Immature natural killer cell (primary cell): ENCODE data around the gene MPHOSPH9. TPM values are rescaled to one million over a fixed set of nuclear protein-coding genes. Genes with fewer than 3 reads are reported as not detected.
"Not testable (repeated sequence)": the region's sequence is repeated elsewhere in the genome, so short reads cannot be mapped to it uniquely, and the experiment has no call there.

ENCODE experiments used
- DNase-seq, 3 donors: peaks; one replicate each; pipeline ENCODE4 v3.0.0; 2022; ENCODE audit warnings: mixed read lengths in 1 of 3
- H3K27ac Mint-ChIP-seq, 6 donors: one replicate each; pipeline ENCODE4 v1.8.0; 2020; ENCODE audit warnings: mixed read lengths in 6 of 6, mild to moderate bottlenecking in 5 of 6, inconsistent platforms in 4 of 6, moderate library complexity in 3 of 6
- H3K27me3 Mint-ChIP-seq, 3 donors: one replicate each; pipeline ENCODE4 v1.8.0; 2020 to 2021; ENCODE audit warnings: low read depth in 3 of 3, mild to moderate bottlenecking in 3 of 3, mixed read lengths in 3 of 3, moderate library complexity in 3 of 3, inconsistent platforms in 1 of 3
- H3K36me3 Mint-ChIP-seq, 3 donors: one replicate each; pipeline ENCODE4 v1.8.0; 2020; ENCODE audit warnings: mixed read lengths in 3 of 3, inconsistent platforms in 2 of 3, mild to moderate bottlenecking in 2 of 3
- H3K4me1 Mint-ChIP-seq, 2 donors: one replicate each; pipeline ENCODE4 v1.8.0; 2020; ENCODE audit warnings: inconsistent platforms in 2 of 2, mild to moderate bottlenecking in 2 of 2, mixed read lengths in 2 of 2, moderate library complexity in 1 of 2
- H3K4me3 Mint-ChIP-seq, 5 donors: one replicate each; pipeline ENCODE4 v1.8.0; 2020; ENCODE audit warnings: mild to moderate bottlenecking in 5 of 5, mixed read lengths in 5 of 5, inconsistent platforms in 3 of 5, moderate library complexity in 3 of 5
- H3K9me3 Mint-ChIP-seq, 6 donors: one replicate each; pipeline ENCODE4 v1.8.0; 2020; ENCODE audit warnings: mild to moderate bottlenecking in 6 of 6, mixed read lengths in 6 of 6, inconsistent platforms in 4 of 6, moderate library complexity in 3 of 6
- polyA plus RNA-seq, 3 donors: library from polyadenylated mRNA; unstranded; fragments of 300-500 nt; fragmentation: Illumina TruSeq; gene quantifications; one replicate each; pipeline ENCODE4 v1.2.3, GENCODE V29; 2021

Gene MPHOSPH9
- polyA plus RNA-seq, 3 donors from 2014 or later: 18.8 to 44.8 (median 43.9) TPM

DNA sequence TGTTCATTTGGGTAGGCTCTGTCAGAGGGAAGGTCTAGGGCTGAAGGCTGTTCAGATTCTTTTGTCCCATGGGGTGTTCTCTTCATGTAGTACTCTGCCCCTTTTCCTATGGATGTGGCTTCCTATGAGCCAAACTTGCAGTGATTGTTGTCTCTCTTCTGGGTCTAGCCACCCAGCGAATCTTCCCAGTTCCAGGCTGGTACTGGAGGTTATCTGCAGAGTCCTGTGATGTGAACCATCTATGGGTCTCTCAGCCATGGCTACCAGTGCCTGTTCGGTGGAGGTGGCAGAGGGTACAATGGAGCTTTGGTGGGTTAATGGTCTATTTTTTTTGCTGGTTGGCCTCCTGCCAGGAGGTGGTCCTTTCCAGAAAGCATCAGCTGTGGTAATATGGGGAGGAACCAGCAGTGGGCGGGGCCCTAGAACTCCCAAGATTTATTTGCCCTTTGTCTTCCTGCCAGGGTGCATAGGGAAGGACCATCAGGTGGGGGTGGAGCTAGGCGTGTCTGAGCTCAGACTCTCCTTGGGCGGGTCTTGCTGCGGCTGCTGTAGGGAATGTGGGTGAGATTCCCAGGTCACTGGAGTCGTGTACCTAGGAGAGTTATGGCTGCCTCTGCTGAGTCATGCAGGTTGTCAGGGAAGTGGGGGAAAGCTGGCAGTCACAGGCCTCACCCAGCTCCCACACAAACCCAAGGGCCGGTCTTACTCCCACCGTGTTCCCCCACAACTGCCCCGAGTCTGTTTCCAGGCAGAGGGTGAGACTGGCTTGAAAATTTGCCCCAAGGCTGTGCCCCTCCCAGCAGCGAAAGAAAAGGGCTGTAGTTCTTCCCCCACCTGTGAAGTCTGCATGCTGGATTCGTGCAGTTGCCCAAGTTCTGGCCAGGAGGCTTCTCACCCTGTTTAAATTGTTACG is 17.8 kb upstream of the MPHOSPH9 start:
- Mint-ChIP-seq H3K27ac (peak overlapping the region in 3 of 6 donors; percentile 8 to 77 (median 62)), H3K27me3 (peaks cover 0 to 2% (median 0%) of the 10 kb centered on the region in 3 donors), H3K9me3 (no peaks in the 10 kb centered on the region), H3K4me1 (peaks cover 43 to 48% of the 10 kb centered on the region in 2 donors), H3K4me3 (no peak overlapping the region), H3K36me3 (peaks cover 0 to 20% (median 16%) of the 10 kb centered on the region in 3 donors)
- no peak for DNase-seq

DNA sequence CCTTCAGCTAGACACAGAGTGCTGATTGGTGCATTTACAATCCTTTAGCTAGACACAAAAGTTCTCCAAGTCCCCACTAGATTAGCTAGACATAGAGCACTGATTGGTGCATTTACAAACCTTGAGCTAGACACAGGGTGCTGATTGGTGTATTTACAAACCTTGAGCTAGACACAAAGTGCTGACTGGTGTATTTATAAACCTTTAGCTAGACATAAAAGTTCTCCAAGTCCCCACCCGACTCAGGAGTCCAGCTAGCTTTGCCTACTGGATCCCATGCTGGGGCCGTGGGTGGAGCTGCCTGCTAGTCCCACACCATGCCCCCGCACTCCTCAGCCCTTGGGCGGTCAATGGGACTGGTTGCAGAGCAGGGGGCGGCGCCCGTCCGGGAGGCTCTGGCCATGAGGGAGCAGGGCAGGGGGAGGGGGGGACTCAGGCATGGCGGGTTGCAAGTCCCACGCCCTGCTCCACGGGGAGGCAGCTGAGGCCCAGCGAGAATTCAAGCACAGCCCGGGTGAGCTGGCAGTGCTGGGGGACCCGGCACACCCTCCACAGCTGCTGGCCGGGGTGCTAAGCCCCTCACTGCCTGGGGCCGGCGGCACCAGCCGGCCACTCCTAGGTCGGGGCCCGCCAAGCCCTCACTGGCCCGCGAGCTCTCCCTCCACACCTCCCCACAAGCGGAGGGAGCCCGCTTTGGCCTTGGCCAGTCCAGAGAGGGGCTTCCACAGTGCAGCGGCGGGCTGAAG is 16.2 kb upstream of the MPHOSPH9 start:
- H3K27me3 Mint-ChIP-seq, H3K27ac Mint-ChIP-seq, DNase-seq, H3K4me3 Mint-ChIP-seq, H3K9me3 Mint-ChIP-seq: not testable (repeated sequence)
- Mint-ChIP-seq H3K4me1 (peaks cover 49 to 56% of the 10 kb centered on the region in 2 donors), H3K36me3 (peaks cover 0 to 24% (median 16%) of the 10 kb centered on the region in 3 donors)

DNA sequence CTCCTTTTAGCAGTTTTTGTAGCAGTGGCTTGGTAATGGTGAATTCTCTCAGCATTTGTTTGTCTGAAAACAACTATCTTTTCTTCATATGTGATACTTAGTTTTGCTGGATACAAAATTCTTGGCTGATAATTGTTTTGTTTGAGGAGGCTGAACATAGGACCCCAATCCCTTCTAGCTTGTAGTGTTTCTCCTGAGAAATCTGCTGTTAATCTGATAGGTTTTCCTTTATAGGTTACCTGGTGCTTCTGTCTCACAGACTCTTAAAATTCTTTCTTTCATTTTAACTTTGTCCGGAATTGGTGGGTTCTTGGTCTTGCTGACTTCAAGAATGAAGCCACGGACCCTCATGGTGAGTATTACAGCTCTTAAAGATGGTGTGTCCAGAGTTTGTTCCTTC is 15.2 kb upstream of the MPHOSPH9 start:
- H3K4me3 Mint-ChIP-seq: peak overlapping the region in 1 of 5 donors; percentile 38
- peak overlapping the region in 5 of 6 donors; percentile 23 to 88 (median 49) for H3K27ac Mint-ChIP-seq
- H3K4me1 Mint-ChIP-seq: peaks cover 52 to 56% of the 10 kb centered on the region in 2 donors
- not testable (repeated sequence) for H3K9me3 Mint-ChIP-seq, DNase-seq, H3K27me3 Mint-ChIP-seq
- H3K36me3 Mint-ChIP-seq: peaks cover 0 to 20% (median 16%) of the 10 kb centered on the region in 3 donors

DNA sequence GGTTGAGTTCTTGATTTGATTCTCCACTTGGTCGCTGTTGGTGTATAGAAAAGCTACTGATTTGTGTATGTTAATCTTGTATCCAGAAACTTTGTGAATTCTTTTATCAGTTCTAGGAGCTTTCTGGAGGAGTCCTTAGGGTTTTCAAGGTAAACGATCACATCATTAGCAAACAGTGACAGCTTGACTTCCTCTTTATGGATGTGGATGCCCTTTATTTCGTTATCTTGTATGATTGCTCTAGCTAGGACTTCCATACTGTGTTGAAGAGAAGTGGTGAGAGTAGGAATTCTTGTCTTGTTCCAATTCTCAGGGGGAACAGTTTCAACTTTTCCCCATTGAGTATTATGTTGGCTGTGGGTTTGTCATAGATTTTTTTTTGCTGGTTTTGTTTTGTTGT is 12.7 kb upstream of the MPHOSPH9 start:
- H3K4me3 Mint-ChIP-seq: no peak overlapping the region
- DNase-seq: no peak
- H3K4me1 Mint-ChIP-seq: peaks cover 47 to 57% of the 10 kb centered on the region in 2 donors
- peak overlapping the region in 3 of 6 donors; percentile 39 to 66 (median 48) for H3K27ac Mint-ChIP-seq
- H3K9me3 Mint-ChIP-seq: no peaks in the 10 kb centered on the region
- H3K27me3 Mint-ChIP-seq: peaks cover 0 to 2% (median 0%) of the 10 kb centered on the region in 3 donors
- H3K36me3 Mint-ChIP-seq: peaks cover 0 to 24% (median 16%) of the 10 kb centered on the region in 3 donors

DNA sequence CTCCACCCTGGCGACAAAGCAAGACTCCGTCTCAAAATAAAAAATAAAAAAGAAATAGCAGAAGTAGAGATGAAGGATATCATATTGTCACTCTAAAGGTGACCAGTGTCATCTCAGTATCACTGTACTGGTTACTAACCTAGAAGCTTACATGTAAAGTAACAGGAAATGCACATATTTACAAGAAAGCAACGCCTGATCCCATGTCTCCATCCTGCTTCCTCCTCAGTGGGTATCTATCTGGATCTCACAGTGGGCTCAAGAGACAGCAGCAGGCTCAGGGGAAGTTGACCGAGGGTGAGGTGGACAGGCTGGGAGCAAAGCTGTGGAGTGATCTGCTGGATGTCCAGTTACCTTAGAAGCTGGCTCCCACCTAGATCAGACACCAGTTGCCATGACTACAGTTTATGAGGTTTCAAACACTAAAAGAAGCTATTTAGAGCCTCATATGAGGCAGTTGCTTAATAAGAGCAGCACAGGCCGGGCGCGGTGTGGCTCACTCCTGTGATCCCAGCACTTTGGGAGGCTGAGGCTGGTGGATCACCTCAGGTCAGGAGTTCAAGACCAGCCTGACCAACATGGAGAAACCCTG is 10.8 kb upstream of the MPHOSPH9 start:
- peaks cover 0 to 4% (median 0%) of the 10 kb centered on the region in 3 donors for H3K27me3 Mint-ChIP-seq
- peaks cover 0 to 16% (median 8%) of the 10 kb centered on the region in 3 donors for H3K36me3 Mint-ChIP-seq
- H3K9me3 Mint-ChIP-seq: no peaks in the 10 kb centered on the region
- DNase-seq: no peak
- peak overlapping the region in 3 of 6 donors; percentile 51 to 65 (median 57) for H3K27ac Mint-ChIP-seq
- peaks cover 39 to 51% of the 10 kb centered on the region in 2 donors for H3K4me1 Mint-ChIP-seq
- H3K4me3 Mint-ChIP-seq: no peak overlapping the region

DNA sequence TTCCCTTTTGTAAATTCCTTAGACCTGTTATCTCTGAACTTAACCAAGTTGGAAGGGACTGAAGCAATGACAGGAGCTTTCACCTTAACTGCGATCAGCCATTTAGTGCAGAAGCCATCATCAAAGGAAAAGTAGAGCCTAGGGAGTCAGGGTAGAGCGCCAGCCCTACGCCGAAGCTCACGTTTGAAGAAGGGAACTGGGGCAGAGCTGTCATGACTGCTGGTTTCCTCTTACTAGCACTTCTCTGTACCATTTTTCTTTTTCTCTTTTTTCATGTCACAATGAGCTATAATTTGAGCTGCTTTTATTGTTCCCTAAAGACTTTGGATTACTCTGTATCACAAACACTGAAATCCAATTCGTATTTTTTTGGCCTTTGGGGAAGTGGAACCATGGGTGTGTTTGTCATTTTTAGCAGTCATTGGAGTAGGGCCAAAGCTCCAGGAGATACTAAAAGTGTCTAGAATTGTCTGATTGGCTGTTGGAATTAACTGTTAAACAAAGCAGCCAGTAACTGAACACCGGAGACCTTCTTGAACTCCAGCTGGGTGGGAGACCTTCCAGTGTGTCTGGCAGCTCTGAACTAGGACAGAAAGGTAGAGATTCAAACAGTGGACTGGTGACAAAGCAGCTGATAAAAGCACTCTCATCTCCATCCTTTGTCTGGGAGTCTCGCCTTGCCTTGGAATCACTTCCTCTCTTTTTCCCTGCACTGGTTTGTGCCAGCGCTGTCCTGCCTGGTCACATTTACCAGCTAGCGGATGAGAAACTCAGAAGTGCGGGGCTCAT is 9.4 kb upstream of the MPHOSPH9 start:
- H3K36me3 Mint-ChIP-seq: peaks cover 0 to 8% (median 0%) of the 10 kb centered on the region in 3 donors
- H3K4me1 Mint-ChIP-seq: peaks cover 37 to 50% of the 10 kb centered on the region in 2 donors
- peak overlapping the region in 5 of 6 donors; percentile 40 to 79 (median 67) for H3K27ac Mint-ChIP-seq
- no peak for DNase-seq
- H3K4me3 Mint-ChIP-seq: no peak overlapping the region
- peaks cover 0 to 2% (median 0%) of the 10 kb centered on the region in 3 donors for H3K27me3 Mint-ChIP-seq
- H3K9me3 Mint-ChIP-seq: no peaks in the 10 kb centered on the region

DNA sequence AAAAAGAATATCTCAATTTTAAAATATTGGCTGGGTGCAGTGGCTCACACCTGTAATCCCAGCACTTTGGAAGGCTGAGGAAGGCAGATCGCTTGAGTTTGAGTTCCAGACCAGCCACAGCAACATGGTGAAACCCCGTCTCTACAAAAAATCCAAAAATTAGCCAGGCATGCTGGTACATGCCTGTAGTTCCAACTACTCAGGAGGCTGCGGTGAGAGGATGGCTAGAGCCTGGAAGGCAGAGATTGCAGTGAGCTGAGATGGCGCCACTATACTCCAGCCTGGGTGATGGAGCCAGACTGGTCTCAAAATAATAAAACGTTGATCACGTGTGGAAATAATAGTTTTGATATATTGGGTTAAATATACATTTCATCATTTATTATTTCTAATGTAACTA is 6.0 kb upstream of the MPHOSPH9 start:
- no peak for DNase-seq
- peaks cover 0 to 4% (median 0%) of the 10 kb centered on the region in 3 donors for H3K36me3 Mint-ChIP-seq
- H3K4me1 Mint-ChIP-seq: peaks cover 39 to 57% of the 10 kb centered on the region in 2 donors
- no peaks in the 10 kb centered on the region for H3K9me3 Mint-ChIP-seq
- H3K27me3 Mint-ChIP-seq: peaks cover 0 to 2% (median 0%) of the 10 kb centered on the region in 3 donors
- no peak overlapping the region for H3K4me3 Mint-ChIP-seq
- H3K27ac Mint-ChIP-seq: no peak overlapping the region

DNA sequence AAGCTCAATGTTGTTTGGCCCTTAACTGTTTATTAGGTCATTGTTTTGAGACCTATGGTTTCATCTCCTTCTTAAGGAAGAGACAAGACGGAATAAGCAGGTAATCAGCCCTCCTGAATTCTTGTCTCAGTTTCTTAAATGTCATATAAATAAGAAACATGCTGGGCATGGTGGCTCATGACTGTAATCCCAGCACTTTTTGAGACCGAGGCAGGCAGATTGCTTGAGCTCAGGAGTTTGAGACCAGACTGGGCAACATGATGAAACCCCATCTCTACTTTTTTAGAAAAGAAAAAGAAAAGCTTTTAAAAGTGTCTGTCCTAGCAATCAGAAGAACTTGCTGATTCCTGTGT is 5.4 kb upstream of the MPHOSPH9 start:
- peaks cover 43 to 63% of the 10 kb centered on the region in 2 donors for H3K4me1 Mint-ChIP-seq
- peaks cover 2 to 5% (median 3%) of the 10 kb centered on the region in 3 donors for H3K27me3 Mint-ChIP-seq
- peaks cover 0 to 4% (median 0%) of the 10 kb centered on the region in 3 donors for H3K36me3 Mint-ChIP-seq
- peak overlapping the region in 2 of 5 donors; percentile 34 to 80 for H3K4me3 Mint-ChIP-seq
- DNase-seq: no peak
- H3K27ac Mint-ChIP-seq: peak overlapping the region in 5 of 6 donors; percentile 80 to 90 (median 87)
- no peaks in the 10 kb centered on the region for H3K9me3 Mint-ChIP-seq

DNA sequence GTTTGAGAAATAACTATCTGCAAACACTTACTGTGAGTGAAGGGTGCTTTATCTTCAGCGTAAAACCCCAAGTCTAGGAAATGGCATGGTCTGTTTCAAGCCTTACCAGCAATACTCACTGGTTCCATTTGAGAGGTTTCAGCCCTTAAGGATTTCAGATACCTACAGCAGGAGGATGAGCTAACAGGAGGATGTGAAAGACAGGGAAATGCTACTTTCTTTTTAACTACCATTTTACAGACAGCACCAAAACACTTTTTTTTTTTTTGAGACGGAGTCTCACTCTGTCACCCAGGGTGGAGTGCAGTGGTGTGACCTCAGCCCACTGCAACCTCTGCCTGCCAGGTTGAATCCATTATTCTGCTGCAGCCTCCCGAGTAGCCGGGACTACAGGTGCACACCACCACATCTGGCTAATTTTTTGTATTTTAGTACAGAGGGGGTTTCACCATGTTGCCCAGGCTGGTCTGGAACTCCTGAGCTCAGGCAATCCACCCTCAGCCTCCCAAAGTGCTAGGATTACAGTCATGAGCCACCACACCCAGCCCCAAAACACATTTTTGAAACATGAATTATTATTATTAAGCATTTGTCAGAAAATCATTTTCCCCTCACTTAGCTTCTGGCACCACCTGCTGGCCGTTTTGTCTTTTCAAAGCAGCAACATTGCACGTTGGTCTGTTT is 4.8 kb upstream of the MPHOSPH9 start:
- H3K27ac Mint-ChIP-seq: peak overlapping the region; percentile 72 to 90 (median 85)
- peak overlapping the region; percentile 34 to 80 (median 41) for H3K4me3 Mint-ChIP-seq
- peaks cover 0 to 4% (median 0%) of the 10 kb centered on the region in 3 donors for H3K36me3 Mint-ChIP-seq
- peak; percentile 50 to 60 (median 53) for DNase-seq
- H3K4me1 Mint-ChIP-seq: peaks cover 48 to 66% of the 10 kb centered on the region in 2 donors
- no peaks in the 10 kb centered on the region for H3K9me3 Mint-ChIP-seq
- H3K27me3 Mint-ChIP-seq: peaks cover 7 to 10% (median 8%) of the 10 kb centered on the region in 3 donors

DNA sequence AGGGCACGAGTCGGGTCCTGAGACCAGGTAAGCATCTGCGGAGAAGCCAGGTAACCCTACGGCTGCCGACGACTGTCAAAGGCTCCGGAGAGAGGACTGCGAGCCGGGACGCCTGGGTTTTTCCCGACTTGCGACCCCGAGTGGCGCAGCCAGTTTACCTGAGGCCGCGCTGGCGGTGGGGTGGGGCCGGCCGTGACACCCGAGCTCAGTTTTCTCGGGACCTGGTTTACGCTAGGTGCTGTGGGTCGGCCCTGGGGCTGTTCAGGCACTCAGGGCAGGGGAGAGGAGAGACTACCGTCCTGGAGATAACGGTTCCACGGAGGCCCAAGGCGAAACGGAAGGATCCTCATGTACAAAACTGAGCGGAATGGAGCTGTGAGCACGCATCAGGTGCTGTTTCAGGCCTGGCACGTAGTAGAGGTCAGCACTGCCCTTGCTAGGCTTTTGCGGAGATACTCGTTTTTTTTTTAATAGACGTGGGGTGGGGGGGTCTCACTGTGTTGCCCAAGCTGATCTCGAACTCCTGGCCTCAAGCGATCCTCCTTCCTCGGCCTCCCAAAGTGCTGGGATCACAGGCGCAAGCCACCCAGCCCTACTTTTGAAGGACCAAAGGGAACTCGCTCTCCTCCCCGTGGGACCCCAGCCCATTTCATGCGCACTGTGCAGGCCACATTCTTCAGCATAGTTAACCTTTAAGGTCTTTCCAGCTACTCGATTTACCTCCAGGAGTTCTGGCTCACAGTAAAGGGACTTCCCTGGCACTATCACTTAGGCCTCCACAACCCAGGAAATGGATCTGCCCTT is 766 bp upstream of the MPHOSPH9 start:
- H3K27ac Mint-ChIP-seq: peak overlapping the region; percentile 91 to 98 (median 96)
- H3K36me3 Mint-ChIP-seq: no peaks in the 10 kb centered on the region
- H3K4me3 Mint-ChIP-seq: peak overlapping the region; percentile 98 to 100 (median 99)
- H3K4me1 Mint-ChIP-seq: peaks cover 67 to 85% of the 10 kb centered on the region in 2 donors
- H3K27me3 Mint-ChIP-seq: peaks cover 8 to 14% (median 13%) of the 10 kb centered on the region in 3 donors
- no peak for DNase-seq
- H3K9me3 Mint-ChIP-seq: no peaks in the 10 kb centered on the region

DNA sequence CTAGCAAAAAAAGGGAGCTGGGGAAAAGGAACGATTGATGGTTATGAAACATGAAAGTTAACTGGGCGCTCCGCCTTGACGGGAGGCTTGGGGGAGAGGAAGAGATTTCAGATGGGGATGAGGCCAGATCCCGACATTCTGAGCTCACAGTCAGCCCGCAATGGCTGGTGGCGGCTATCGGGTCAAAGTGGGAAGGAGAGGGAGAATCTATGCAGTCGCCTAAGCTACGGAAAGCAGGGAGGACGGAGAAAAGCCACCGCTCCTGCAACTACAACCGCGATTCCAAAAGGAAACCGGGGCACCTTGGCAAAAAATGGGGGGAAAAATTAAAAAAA is 502 bp downstream of the MPHOSPH9 start:
- Mint-ChIP-seq H3K36me3 (no peaks in the 10 kb centered on the region), H3K27ac (peak overlapping the region; percentile 91 to 98 (median 96)), H3K4me1 (peaks cover 70 to 85% of the 10 kb centered on the region in 2 donors), H3K4me3 (peak overlapping the region; percentile 98 to 100 (median 99)), H3K27me3 (peaks cover 8 to 14% (median 13%) of the 10 kb centered on the region in 3 donors), H3K9me3 (no peaks in the 10 kb centered on the region)
- DNase-seq: no peak

DNA sequence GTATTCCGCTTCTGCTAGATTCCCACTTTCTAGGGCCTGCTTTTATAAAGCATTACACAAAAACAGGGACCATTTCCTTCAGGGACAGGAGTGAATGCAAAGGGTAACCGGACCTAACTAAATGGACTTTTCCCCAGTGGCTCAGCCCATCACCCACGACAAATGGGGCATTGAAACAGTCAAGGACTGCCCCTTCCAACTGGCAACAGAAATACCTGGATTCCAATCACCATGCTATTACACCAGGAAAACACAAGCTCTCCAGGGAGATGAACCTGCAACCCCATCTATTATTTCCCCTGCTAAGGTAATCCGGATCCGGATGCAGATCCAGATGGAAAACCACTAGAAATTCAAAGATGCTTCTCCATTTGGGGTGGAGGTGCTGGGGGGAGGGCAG is 1.0 kb downstream of the MPHOSPH9 start:
- H3K27me3 Mint-ChIP-seq: peaks cover 8 to 14% (median 13%) of the 10 kb centered on the region in 3 donors
- H3K4me3 Mint-ChIP-seq: peak overlapping the region; percentile 98 to 100 (median 99)
- no peaks in the 10 kb centered on the region for H3K36me3 Mint-ChIP-seq
- DNase-seq: no peak
- H3K4me1 Mint-ChIP-seq: peaks cover 67 to 86% of the 10 kb centered on the region in 2 donors
- peak overlapping the region; percentile 91 to 98 (median 96) for H3K27ac Mint-ChIP-seq
- no peaks in the 10 kb centered on the region for H3K9me3 Mint-ChIP-seq
